Stimulated activated CD8-positive, alpha-beta memory T cell treated with anti-CD3 and anti-CD28 coated beads, Interleukin-7, amount 100 ng/mL, for 24 hours (primary cell): ENCODE data around the gene MAP3K12.

Source experiments
- DNase-seq: peaks from one replicate; pipeline ENCODE4 v3.0.0-alpha.2; 2020; ENCODE audit warnings: low read depth

The MAP3K12 gene

DNA sequence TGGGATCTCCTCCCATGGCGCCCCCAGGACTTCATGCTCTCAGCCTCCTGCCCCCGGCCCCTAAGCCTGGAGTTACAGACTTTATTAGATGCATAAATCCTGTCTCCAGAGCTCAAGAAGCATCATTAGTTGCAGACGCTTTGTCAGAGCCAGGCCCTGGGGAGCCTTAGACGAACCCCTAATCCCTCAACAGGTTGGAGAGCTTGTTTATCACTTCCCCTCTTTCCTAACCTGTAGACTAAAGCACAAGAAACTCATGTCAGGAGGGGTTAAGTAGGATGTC, 8.3 kb upstream of the MAP3K12 start:
- no peak for DNase-seq

- DNase-seq = no peak
These were observed 7.8 kb upstream of the MAP3K12 start, which contains the start of gene NPFF for GRCh38 chr12:53506881-53507602. Gene NPFF (minus strand): TSS chr12:53507484. CDS start chr12:53507474, 10 bp downstream.

DNA sequence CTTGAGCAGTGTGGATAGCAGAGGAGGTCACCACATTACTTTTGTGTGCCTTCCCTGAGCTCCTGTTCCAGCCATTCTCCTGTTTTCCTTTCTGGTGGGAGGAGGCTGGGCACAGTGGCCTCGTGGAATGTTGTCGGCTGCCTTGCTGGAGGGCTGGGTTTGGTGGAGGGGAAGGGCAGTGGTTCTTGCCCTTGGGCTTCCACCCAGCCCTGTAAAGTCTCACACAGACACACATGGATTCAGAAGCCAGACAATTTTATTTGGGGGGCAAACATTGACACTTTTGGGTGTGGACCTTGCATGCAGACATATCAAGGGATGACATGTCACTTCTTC, 7.2 kb upstream of the MAP3K12 start:
- no peak for DNase-seq

DNA sequence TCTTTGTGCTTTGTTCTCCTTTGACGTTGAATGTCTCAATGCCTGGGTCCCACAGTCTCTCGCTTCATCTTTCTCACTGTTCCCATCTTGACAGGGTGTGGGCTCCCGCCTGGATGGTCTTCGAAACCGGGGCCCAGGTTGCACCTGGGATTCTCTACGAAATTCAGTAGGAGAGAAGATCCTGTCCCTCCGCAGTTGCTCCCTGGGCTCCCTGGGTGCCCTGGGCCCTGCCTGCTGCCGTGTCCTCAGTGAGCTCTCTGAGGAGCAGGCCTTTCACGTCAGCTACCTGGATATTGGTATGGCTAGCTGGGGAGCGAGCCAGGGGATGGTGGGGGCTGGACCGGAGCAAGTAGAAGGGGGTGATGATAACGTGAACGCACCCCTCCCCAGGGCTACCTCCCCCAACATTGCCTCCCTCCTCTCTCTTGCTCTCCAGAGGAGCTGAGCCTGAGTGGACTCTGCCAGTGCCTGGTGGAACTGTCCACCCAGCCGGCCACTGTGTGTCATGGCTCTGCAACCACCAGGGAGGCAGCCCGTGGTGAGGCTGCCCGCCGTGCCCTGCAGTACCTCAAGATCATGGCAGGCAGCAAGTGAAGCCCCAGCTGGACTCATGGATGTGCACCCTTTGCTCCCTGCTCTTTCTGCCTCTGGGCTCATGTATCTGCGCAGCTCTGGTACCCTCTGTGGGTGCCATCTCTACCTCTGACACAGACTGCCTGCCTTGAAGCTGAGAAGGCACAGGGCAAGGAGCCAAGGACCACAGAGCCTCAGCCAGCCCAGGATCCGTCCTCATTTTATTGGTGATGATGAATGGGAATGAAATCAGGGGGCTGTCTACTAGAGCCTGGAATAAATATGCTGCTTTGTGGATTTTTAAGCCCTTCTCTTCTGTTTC, 6.5 kb upstream of the MAP3K12 start:
- no peak for DNase-seq

DNA sequence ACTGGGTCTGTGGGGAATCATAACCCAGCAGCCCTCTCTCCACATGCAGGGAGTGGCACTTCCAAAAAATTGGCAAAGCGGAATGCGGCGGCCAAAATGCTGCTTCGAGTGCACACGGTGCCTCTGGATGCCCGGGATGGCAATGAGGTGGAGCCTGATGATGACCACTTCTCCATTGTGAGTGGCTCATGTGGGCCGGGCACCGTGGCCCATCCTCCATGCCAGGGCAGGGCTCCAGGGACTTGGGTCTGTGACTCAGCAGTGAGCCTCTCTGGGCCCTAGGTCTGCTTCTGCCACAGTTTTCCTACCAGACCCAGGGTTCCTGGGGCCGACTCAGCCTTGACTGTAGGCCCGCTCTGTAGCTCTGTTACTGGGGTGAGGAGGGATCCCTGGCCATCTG, 5.8 kb upstream of the MAP3K12 start:
- no peak for DNase-seq

- no peak for DNase-seq
These were observed 5.0 kb upstream of the MAP3K12 start for GRCh38 chr12:53504004-53504920.

- DNase-seq = no peak
These were observed 3.9 kb upstream of the MAP3K12 start for GRCh38 chr12:53502983-53503728.

DNA sequence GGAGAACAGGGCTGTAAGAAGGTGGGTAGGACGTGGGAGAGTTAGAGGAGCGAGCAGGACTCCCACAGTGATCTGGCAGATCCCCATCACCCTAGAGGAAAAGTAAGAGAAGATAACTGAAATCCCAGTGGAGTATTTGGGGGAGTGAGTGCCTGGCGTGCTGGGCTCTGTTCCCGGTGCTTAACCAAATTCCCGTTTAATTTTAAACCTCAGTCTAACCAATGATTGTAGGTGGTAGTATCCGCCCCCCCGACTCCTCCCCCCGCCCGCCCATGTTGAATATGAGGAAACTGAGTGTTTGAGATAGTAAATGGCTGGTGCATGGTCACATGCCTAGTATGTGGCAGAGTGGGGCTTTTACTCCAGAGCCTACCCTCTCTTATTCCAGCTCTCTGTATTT, 3.1 kb upstream of the MAP3K12 start:
- DNase-seq = no peak

DNA sequence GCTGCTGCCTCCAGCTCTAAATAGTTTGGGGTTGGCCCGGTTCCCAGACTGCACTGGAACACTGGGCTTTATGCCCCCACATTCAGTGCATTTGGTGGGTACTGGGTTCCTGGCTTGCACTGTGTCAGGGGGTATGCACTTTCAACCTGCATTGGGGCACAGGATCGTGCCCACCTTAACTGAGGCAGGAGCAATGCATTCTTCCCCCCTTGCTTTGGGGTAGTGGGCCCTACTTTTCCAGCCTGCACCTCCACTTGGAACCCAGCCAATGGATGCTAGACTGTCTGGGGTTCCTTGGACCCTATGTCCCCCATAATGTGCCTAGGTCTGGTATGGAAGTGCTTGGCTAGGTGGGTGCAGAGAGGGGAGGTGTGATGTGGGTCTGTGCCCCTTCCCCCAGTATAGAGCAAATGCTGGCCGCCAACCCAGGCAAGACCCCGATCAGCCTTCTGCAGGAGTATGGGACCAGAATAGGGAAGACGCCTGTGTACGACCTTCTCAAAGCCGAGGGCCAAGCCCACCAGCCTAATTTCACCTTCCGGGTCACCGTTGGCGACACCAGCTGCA, 2.4 kb upstream of the MAP3K12 start:
- no peak for DNase-seq

- peak; percentile 97 for DNase-seq
These were observed 1.7 kb upstream of the MAP3K12 start, which contains the start of gene TARBP2 for GRCh38 chr12:53500776-53501614. Gene TARBP2 (plus strand): TSS chr12:53501283. CDS start chr12:53501409, 126 bp downstream.

GRCh38 chr12:53500142-53500775, 1.0 kb upstream of the MAP3K12 start:
- no peak for DNase-seq

GRCh38 chr12:53498235-53498630, 1.0 kb downstream of the MAP3K12 start:
- no peak for DNase-seq

GRCh38 chr12:53497461-53497860, 1.8 kb downstream of the MAP3K12 start:
- DNase-seq = no peak

DNA sequence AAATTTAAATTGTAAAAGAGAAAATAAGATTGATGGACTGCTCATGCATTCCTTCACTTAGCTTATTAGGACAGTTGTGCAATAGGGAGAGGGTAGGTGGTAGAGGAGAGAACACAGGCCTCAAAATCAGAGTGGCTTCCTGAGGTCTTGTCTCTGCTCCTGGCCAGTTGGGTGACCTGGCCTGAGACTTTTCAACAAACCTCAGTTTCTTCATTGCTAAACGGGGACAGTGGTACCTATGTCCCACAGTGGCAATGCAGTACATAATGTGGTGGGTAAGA, 2.6 kb downstream of the MAP3K12 start:
- no peak for DNase-seq

GRCh38 chr12:53495903-53496751, 3.1 kb downstream of the MAP3K12 start:
- no peak for DNase-seq

DNA sequence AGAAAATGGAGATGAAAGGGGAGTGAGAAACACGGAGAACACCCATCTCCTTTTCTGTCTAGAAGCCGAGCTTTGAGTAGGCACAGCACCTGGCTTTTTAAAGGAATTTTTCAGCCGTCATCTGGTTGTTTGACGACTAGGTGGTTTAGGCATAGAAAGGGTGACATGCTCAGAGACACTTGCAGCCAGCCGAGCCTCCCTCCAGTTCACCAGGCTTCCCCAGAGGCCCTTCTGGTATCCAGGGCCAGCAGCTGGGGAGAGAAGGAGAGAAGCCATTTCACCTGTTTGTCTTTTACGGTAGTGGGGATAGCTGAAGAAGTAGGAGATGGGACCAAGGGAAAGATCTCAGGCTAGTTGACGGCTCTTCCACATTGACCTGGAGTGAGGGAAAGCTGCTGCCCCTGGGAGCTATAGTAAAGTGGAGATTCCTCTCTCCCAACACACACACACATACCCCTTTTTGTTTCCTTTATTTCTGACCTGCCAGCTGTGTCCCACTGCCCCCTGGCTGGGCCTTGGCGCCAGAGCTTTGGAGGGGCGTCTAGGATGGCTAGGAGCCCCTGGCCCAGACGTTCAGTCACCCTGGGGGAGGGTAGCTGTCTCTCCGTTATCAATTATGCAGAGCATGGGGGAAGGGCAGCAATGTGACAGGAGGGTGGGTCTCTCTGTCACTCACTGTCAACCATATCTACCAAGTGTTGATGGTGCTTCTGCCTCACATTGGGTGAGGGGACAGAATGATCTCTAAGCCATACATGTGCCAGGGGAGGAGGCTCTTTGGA, 5.5 kb downstream of the MAP3K12 start:
- DNase-seq = no peak

DNA sequence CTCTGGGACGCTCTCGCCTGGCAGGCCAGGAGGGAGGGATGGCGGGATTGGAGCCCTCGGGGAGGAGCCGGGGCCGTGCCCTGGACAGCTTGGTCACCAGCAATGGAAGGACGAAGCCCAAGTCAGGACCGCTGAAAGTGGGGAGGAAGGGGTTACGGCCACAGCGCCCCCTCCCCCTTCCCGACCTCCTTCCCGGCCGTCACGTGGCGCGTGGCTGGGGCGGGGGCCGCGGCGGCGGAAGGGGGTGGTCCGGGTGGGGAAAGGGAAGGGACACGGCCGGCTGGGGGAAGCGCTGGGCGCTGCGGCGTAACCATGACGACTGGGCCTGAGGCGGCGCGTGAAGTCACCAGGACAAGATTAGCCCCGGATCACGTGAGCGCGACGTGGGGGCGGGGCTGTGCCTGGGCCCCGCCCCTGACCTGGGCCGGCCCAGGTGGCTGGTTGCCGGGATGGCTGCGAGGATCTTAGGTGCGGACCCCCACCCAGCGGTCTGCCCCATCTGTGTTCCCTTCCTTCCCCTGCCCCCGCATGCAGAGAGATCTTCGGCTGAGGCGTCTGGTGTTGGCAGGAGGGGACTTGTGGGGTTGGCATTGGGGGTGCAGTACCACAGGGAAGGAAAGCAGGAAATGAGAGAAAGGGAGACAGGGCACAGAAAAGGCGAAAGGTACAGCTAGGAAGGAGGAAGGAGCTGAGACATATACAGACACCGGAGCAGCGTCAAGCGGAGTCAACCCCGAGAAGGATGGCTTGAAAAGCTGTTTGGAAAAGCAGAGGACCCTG, 6.2 kb downstream of the MAP3K12 start:
- peak; percentile 72 for DNase-seq

DNA sequence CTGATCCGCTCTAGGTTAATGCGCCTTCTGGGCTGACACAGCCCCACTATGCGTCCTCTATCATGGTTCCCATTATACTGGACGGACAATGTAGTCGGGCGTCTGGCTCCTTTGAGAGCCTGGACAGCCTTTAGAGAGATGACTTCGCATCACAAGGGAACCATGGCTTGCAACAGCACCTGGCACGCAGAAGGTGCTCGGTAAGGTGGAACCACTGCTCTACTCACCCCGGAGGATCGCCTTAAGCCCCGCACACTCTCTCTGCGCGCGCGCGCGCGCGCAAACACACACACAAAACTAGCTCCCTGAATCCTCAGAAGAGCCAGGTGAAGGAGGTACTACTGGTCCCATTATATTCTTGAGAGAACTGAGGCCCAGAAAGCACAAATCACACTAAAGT, 7.1 kb downstream of the MAP3K12 start:
- no peak for DNase-seq
